NB4 (cell line): Measurements from ENCODE around the gene RNU2-1.

Experiments used
- DNase-seq: peaks from one replicate; pipeline ENCODE4 v3.0.0; 2010; ENCODE audit warnings: low read depth
- H3K4me3 ChIP-seq: one replicate; pipeline ENCODE4 v1.5.1; 2011; ENCODE audit warnings: mild to moderate bottlenecking, low read depth, low read length, moderate library complexity
- MYC ChIP-seq: IDR thresholded peaks from 2 replicates; pipeline ENCODE4 v1.6.1; 2011; ENCODE audit warnings: low read depth, low read length
- POLR2A ChIP-seq: IDR thresholded peaks from 2 replicates; pipeline ENCODE4 v1.6.1; 2011; ENCODE audit warnings: mild to moderate bottlenecking; ENCODE audit not compliant: insufficient read length; ENCODE audit errors: extremely low read depth
- TF ChIP-seq, protein P1 (sequence below): IDR thresholded peaks from one replicate; pipeline ENCODE4 v1.5.1; 2012; ENCODE audit warnings: low read depth, low read length
- TF ChIP-seq, protein P2 (sequence below): IDR thresholded peaks from 2 replicates; pipeline ENCODE4 v1.6.1; 2011; ENCODE audit warnings: low read depth, low read length

RNU2-1 gene

DNA sequence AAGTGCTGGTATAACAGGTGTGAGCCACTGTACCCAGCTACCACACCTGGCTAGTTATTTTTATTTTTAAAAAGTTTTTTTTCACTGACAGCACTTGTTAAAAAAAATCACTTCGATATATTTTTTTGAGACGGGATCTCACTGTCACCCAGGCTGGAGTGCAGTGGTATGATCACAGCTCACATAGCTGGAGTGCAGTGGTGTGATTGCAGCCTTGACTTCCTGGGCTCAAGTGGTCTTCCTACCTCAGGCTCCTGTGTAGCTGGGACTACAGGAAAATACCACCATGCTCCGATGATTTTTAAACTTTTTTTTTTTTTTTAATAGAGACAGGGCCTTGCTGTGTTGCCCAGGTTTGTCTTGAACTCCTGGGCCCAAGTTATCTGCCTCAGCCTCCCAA, 49.9 kb downstream of the RNU2-1 start:
- H3K4me3 ChIP-seq, result no peak overlapping the region
- no peak for DNase-seq
- TF ChIP-seq MYC (no peak), POLR2A (no peak)
- TF ChIP-seq, protein P1, sequence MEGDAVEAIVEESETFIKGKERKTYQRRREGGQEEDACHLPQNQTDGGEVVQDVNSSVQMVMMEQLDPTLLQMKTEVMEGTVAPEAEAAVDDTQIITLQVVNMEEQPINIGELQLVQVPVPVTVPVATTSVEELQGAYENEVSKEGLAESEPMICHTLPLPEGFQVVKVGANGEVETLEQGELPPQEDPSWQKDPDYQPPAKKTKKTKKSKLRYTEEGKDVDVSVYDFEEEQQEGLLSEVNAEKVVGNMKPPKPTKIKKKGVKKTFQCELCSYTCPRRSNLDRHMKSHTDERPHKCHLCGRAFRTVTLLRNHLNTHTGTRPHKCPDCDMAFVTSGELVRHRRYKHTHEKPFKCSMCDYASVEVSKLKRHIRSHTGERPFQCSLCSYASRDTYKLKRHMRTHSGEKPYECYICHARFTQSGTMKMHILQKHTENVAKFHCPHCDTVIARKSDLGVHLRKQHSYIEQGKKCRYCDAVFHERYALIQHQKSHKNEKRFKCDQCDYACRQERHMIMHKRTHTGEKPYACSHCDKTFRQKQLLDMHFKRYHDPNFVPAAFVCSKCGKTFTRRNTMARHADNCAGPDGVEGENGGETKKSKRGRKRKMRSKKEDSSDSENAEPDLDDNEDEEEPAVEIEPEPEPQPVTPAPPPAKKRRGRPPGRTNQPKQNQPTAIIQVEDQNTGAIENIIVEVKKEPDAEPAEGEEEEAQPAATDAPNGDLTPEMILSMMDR, result no peak
- TF ChIP-seq, protein P2, sequence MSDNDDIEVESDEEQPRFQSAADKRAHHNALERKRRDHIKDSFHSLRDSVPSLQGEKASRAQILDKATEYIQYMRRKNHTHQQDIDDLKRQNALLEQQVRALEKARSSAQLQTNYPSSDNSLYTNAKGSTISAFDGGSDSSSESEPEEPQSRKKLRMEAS, result no peak
